Activated CD4-positive, CD25-positive, alpha-beta regulatory T cell treated with anti-CD3 and anti-CD28 coated beads, Interleukin-2, amount 50 U/mL, for 16 hours (primary cell): ENCODE measurements around the gene CEBPE.
"Not testable (repeated sequence)": the region's sequence is repeated elsewhere in the genome, so short reads cannot be mapped to it uniquely, and the experiment has no call there.

Experiments used
- DNase-seq: peaks from one replicate; pipeline ENCODE4 v3.0.0-alpha.2; 2020; ENCODE audit warnings: low read depth, low spot score

The CEBPE gene

DNA sequence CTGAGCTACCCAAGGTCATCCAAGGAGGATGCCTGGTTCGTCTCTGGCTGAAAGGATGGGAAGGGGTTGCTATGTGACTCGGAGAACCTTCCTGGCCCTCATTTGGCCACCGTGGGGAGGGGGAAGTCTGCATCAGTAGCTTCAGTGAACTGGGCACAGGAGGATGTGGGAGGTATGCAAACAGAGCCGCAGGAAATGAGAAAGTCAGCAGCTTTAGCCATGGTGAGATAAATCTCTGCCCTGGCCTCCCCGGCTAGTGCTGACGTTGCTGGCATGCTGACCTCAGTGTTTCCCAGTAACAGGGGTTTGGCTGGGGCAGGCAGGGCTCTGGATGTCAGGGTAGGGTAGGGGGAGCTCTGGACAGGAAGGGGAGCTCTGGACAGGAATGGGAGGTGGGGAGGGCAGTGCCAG is 2.3 kb upstream of the CEBPE start:
- no peak for DNase-seq

DNA sequence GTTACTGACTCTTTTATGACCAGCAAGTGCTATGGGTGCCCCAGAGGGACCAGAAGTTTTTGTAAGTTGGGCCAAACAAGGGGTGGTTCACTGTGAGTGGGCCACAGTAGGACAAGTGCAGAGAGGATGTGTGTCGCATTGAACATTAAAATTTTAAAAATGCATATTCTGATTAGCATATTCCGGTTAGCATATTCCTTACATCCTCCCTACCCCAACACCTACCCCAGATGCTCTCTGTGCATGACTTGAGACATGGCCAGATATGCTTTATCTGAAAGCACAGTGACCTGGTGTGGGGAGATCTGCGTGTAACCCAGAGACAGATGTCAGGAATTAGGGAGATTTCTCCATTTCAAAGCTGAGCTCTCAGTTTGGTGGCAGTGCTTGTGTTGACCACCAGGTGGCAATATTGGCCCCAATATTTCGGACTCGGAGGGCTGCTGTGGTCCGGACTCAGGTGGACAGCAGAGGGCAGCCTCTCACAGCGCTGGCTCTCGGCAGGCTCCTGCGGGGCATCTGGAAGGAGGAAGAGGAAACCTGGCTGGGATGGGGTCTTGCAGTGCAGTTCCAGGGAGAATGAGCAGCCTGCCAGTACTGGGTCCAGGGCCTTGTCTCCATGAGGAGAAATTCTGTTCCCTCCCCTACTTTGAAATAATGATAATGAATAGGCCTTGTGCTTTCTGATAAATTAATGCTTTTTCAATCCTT is 1.6 kb upstream of the CEBPE start:
- peak; percentile 54 for DNase-seq

- DNase-seq: no peak
These were observed 590 bp upstream of the CEBPE start for GRCh38 chr14:23119363-23120327.

- no peak for DNase-seq
These were observed 1.6 kb downstream of the CEBPE start for GRCh38 chr14:23117371-23118020.

GRCh38 chr14:23115918-23116317 is 3.1 kb downstream of the CEBPE start:
- DNase-seq: no peak

DNA sequence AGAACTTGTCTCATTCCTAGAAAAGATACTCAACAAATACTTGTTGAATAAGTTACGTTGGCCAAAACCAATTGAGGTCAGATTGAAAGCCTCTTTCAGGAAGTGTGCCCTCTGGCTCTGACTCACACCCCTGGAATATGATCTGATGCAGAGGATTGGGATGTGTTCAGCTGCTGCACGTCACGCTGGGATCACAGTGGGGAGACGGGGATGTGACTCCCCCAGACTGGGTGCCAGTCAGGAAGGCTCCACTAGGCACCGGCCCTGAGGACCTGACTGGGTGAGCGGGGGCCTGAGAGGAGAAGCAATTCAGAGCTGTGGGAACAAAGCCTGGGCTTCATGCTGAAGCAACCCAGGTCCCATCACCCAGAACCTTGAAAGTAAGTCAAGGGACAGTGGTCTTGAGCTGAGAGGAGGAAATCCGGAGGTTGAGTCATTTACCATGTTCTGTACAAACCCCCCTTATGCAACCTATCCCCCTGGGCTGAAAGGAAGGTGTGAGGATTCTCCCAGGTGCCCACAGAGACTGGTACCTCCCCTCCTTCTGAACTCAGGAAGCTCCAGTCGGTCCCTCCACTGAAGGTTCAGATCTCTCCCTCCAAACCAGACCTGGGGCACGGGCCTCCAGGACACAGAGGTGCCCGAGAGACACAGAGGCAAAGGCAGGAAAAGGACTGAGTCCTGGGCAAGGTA is 3.9 kb downstream of the CEBPE start:
- DNase-seq: no peak

- DNase-seq: no peak
These were observed 4.4 kb downstream of the CEBPE start for GRCh38 chr14:23114669-23115038.

GRCh38 chr14:23114120-23114458 is 5.0 kb downstream of the CEBPE start:
- DNase-seq: no peak

GRCh38 chr14:23113431-23114119 is 5.5 kb downstream of the CEBPE start:
- no peak for DNase-seq

GRCh38 chr14:23112359-23113178 is 6.5 kb downstream of the CEBPE start:
- no peak for DNase-seq

DNA sequence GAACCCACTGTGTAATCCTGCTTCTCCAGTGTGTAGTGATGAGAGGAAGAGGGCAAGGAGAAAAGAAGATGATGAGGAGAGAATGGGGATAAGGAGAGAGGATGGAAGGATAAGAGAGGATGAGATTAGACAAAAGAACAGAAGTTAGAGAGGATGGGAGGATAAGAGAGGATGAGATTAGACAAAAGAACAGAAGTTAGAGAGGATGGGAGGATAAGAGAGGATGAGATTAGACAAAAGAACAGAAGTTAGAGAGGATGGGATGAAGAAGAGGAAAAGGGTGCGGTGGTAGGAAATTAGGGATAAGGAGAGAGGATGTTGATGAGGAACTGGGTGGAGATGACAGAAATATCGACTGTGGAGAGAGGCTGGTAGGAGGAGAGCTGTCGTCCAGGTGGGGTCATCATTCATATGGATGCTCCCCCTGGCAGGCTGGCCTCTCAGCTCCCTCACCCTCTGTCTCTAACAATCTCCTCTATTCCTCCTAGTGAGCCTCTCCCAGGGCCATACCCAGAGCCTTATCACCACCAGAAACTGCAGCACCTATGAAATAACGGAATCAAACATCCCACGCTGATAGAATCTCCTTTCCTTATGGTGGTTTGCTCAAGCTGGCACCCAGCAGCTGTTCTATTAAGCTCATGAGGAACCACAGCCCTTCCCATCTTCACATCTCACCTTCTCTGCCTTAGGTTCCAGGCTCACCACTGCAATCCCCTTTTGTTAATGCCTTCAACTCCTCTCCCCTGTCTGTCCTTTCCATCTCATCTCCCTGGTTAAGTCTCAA is 8.3 kb downstream of the CEBPE start:
- DNase-seq: no peak

DNA sequence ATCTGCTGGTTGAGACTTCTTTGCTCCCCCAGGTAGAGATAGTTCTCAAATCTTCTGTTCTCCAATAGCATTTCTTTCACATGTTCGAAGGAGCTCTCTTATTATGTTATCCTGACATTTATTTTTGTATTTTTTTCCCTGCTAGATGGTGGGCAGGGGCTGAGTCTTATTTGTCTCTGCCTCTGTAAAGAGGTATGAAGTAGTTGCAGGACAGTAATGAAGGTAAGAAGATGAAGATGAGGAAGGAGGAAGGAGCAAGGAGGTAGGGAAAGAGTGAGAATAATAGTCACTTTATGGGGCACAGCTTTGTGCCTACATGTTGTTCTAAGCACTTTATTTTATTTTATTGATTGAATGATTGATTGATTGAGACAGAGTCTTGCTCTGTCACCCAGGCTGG is 9.3 kb downstream of the CEBPE start:
- no peak for DNase-seq

DNA sequence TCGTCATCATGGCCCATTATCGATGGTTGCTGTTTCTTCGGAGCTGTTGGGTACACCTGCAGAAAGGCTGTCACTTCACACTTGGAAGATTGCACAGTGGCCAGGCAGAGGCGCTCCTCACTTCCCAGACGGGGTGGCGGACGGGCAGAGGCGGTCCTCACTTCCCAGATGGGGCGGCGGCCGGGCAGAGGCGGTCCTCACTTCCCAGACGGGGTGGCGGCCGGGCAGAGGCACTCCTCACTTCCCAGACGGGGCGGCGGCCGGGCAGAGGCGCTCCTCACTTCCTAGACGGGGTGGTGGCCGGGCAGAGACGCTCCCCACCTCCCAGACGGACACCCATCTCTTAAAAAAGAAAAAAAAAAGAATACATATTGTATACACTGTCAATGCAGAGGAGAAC is 10.9 kb downstream of the CEBPE start:
- DNase-seq: not testable (repeated sequence)

DNA sequence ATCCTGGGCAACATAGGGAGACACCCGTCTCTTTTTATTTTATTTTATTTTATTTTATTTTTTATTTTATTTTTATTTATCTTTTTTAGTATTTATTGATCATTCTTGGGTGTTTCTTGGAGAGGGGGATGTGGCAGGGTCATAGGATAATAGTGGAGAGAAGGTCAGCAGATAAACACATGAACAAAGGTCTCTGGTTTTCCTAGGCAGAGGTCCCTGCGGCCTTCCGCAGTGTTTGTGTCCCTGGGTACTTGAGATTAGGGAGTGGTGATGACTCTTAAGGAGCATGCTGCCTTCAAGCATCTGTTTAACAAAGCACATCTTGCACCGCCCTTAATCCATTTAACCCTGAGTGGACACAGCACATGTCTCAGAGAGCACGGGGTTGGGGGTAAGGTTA is 11.4 kb downstream of the CEBPE start:
- not testable (repeated sequence) for DNase-seq

GRCh38 chr14:23106747-23107045 is 12.4 kb downstream of the CEBPE start:
- no peak for DNase-seq

GRCh38 chr14:23105348-23105824 is 13.7 kb downstream of the CEBPE start:
- DNase-seq: no peak

- DNase-seq: no peak
These were observed 14.3 kb downstream of the CEBPE start, which contains the start of gene CIROP for GRCh38 chr14:23104591-23105347. Gene CIROP (minus strand): TSS chr14:23104989. CDS start chr14:23104920, 69 bp downstream.

DNA sequence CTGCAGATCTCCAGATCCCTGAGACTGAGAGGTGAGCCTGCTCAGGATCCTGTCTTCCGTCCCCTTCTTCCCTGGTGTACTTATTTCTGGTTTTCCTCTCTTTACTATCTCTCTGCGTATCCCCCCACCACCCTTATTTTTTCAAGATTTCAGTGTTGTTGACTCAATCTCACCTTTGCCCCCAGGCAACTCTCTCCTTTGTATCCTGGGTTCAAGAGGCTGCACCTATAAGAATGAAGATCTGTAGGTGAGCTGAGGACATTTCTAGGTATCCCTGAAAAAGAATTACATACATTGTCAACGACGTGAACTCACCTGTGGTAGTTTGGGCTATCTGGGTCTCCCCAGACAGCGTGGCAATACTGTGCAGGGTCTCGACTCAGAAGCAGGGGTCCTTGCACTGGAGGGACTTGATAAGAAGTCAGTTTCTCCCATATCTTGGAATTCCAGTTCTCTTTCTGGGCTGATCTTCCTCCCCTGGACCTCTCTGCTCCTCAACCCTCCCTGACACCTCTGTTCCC is 14.9 kb downstream of the CEBPE start:
- no peak for DNase-seq

- no peak for DNase-seq
These were observed 15.5 kb downstream of the CEBPE start for GRCh38 chr14:23103581-23103980.
